ENCODE results near the gene ARSB.

The ARSB gene

DNA sequence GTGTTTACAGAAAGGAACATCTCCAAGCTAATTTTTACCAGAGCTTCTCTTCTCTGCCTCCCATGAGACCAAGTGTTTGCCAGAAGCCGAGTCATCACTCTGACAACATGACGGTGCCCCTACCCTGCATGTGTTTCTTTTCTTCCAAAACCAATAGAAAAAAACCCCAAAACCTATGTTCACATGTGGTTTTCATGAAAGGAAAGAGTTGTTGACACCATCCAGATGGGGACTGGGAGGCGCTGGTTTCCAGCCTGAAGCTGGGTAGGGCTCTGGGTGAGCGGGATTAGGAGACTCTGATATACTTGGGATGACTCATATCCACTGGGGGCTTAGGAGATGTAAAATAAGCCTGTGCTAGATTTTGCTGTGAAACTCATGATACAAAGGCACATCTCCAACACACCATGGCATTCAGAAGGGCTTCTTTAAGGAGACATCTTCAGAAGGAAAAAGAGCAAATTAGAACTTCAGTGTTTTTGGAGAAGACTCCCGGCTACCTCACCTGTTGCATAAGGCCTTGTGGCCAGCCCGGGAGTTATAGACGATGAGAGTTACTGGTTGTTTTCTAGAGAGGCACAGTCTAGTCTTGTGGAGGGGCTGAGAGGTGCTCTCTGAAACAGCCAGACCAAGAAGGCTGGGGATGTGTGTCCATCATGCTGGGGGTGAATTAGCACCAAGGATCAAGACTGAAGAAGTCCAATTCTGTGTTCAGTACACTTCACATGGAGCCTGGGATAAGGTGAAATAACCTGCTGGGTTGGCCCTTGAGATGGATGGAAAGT is 227.6 kb downstream of the ARSB start:
- Histone ChIP-seq H3K4me1 (ENCODE audit: insufficient read depth, low read length) (no peaks in the 10 kb centered on the region), H3K4me3 (ENCODE audit: low read length) (no peak overlapping the region), H2AFZ (ENCODE audit: low read depth, low read length) (no peak overlapping the region), H3K27me3 (ENCODE audit: insufficient read depth, low read length) (no peaks in the 10 kb centered on the region), H3K36me3 (ENCODE audit: insufficient read depth, low read length) (no peaks in the 10 kb centered on the region), H3K9me3 (ENCODE audit: low read length) (no peaks in the 10 kb centered on the region)

GRCh38 chr5:78756858-78757257 is 228.3 kb downstream of the ARSB start:
- Histone ChIP-seq H3K4me3 (ENCODE audit: low read length) (no peak overlapping the region), H3K4me1 (ENCODE audit: insufficient read depth, low read length) (no peaks in the 10 kb centered on the region), H3K9me3 (ENCODE audit: low read length) (no peaks in the 10 kb centered on the region), H2AFZ (ENCODE audit: low read depth, low read length) (no peak overlapping the region), H3K36me3 (ENCODE audit: insufficient read depth, low read length) (no peaks in the 10 kb centered on the region), H3K27me3 (ENCODE audit: insufficient read depth, low read length) (no peaks in the 10 kb centered on the region)

DNA sequence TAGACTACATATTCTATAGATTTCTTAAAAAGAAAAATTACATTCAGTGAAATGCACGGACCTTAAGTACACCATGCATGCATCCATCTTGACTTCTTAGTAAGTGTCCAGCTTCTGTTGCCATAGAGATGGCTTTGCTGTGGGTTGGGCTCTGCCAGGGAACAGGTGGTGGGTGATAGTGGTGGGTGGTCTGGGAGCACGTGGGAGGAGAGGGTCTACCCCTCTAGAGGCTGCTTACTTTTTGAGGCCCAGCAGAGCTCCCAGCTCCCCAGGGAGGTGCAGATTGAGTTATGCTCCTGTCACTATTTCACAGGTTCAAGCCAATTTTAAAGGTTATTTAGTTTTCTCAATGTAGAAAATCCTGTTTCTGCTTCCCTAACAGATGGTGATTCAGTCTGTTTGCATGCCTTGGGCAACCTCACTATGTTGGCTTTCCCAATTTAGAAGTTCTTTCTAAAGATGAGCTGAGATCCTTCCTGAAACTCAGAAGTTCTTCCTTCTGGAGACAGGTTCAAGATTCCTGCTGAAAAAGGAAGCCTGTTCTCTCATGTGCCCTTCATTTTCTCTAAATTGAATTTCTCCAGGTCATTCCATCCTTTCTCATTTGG is 229.2 kb downstream of the ARSB start:
- Histone ChIP-seq H3K4me1 (ENCODE audit: insufficient read depth, low read length) (no peaks in the 10 kb centered on the region), H3K36me3 (ENCODE audit: insufficient read depth, low read length) (no peaks in the 10 kb centered on the region), H3K4me3 (ENCODE audit: low read length) (no peak overlapping the region), H3K27me3 (ENCODE audit: insufficient read depth, low read length) (no peaks in the 10 kb centered on the region), H3K9me3 (ENCODE audit: low read length) (no peaks in the 10 kb centered on the region), H2AFZ (ENCODE audit: low read depth, low read length) (no peak overlapping the region)

- H2AFZ ChIP-seq (ENCODE audit: low read depth, low read length), result no peak overlapping the region
- H3K27me3 ChIP-seq (ENCODE audit: insufficient read depth, low read length), result no peaks in the 10 kb centered on the region
- H3K36me3 ChIP-seq (ENCODE audit: insufficient read depth, low read length), result no peaks in the 10 kb centered on the region
- no peaks in the 10 kb centered on the region for H3K9me3 ChIP-seq (ENCODE audit: low read length)
- no peaks in the 10 kb centered on the region for H3K4me1 ChIP-seq (ENCODE audit: insufficient read depth, low read length)
- no peak overlapping the region for H3K4me3 ChIP-seq (ENCODE audit: low read length)
These were observed 230.5 kb downstream of the ARSB start for GRCh38 chr5:78754655-78755054.

DNA sequence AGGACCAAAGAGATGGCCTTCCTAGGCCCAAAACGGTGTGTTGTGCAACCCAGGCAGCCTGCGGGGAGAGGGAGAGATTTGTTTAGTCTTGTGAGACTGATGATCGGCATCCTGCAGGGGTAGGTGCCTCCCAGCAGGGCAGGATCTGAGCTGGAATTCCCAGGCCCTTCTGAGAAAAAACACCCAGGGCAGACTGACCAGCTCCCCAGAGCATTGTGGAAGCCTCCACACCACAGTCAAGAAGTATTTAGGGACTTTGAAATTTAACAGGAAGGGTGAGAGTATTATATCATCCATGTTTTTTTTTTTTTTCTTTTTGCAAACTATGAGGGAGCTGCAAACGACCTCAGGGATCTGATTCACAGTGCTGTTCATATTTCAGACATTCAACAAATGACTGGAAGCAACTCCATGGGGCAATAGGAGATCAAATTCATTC is 232.0 kb downstream of the ARSB start:
- Histone ChIP-seq H3K4me1 (ENCODE audit: insufficient read depth, low read length) (no peaks in the 10 kb centered on the region), H3K9me3 (ENCODE audit: low read length) (no peaks in the 10 kb centered on the region), H3K27me3 (ENCODE audit: insufficient read depth, low read length) (no peaks in the 10 kb centered on the region), H3K36me3 (ENCODE audit: insufficient read depth, low read length) (no peaks in the 10 kb centered on the region), H2AFZ (ENCODE audit: low read depth, low read length) (no peak overlapping the region), H3K4me3 (ENCODE audit: low read length) (no peak overlapping the region)

- H3K36me3 ChIP-seq (ENCODE audit: insufficient read depth, low read length), result no peaks in the 10 kb centered on the region
- H3K9me3 ChIP-seq (ENCODE audit: low read length), result no peaks in the 10 kb centered on the region
- peaks cover 9% of the 10 kb centered on the region for H3K4me1 ChIP-seq (ENCODE audit: insufficient read depth, low read length)
- no peak overlapping the region for H3K4me3 ChIP-seq (ENCODE audit: low read length)
- no peaks in the 10 kb centered on the region for H3K27me3 ChIP-seq (ENCODE audit: insufficient read depth, low read length)
- no peak overlapping the region for H2AFZ ChIP-seq (ENCODE audit: low read depth, low read length)
These were observed 233.2 kb downstream of the ARSB start for GRCh38 chr5:78751872-78752271.

- Histone ChIP-seq H3K4me1 (ENCODE audit: insufficient read depth, low read length) (peaks cover 25% of the 10 kb centered on the region), H3K4me3 (ENCODE audit: low read length) (no peak overlapping the region), H3K27me3 (ENCODE audit: insufficient read depth, low read length) (no peaks in the 10 kb centered on the region), H3K9me3 (ENCODE audit: low read length) (no peaks in the 10 kb centered on the region), H2AFZ (ENCODE audit: low read depth, low read length) (no peak overlapping the region), H3K36me3 (ENCODE audit: insufficient read depth, low read length) (no peaks in the 10 kb centered on the region)
These were observed 234.8 kb downstream of the ARSB start for GRCh38 chr5:78750281-78750680.

GRCh38 chr5:78747705-78748359 is 237.3 kb downstream of the ARSB start:
- Histone ChIP-seq H3K36me3 (ENCODE audit: insufficient read depth, low read length) (no peaks in the 10 kb centered on the region), H3K4me3 (ENCODE audit: low read length) (no peak overlapping the region), H3K4me1 (ENCODE audit: insufficient read depth, low read length) (peaks cover 37% of the 10 kb centered on the region), H3K9me3 (ENCODE audit: low read length) (no peaks in the 10 kb centered on the region), H3K27me3 (ENCODE audit: insufficient read depth, low read length) (no peaks in the 10 kb centered on the region), H2AFZ (ENCODE audit: low read depth, low read length) (no peak overlapping the region)

DNA sequence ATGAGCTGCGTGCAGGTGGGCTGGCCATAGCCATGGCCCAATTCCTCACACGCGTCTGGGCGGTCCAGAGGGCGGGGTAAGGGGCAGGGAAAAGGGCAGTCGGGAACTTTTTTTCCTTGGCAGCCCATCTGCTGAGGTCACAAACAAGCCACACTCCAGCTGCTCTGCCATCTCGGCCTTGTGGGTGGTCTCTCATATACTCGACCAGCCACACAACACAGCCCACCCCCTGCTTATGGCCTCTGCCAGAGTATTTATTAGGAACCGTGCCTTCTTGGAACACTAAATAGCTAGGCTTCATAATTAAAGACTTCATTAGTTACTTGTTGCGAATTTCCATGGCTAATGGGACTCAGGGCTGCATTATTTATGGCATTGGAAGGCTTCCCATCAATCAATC is 238.1 kb downstream of the ARSB start:
- Histone ChIP-seq H3K4me3 (ENCODE audit: low read length) (no peak overlapping the region), H3K9me3 (ENCODE audit: low read length) (no peaks in the 10 kb centered on the region), H3K27me3 (ENCODE audit: insufficient read depth, low read length) (no peaks in the 10 kb centered on the region), H2AFZ (ENCODE audit: low read depth, low read length) (no peak overlapping the region), H3K4me1 (ENCODE audit: insufficient read depth, low read length) (peaks cover 37% of the 10 kb centered on the region), H3K36me3 (ENCODE audit: insufficient read depth, low read length) (no peaks in the 10 kb centered on the region)

DNA sequence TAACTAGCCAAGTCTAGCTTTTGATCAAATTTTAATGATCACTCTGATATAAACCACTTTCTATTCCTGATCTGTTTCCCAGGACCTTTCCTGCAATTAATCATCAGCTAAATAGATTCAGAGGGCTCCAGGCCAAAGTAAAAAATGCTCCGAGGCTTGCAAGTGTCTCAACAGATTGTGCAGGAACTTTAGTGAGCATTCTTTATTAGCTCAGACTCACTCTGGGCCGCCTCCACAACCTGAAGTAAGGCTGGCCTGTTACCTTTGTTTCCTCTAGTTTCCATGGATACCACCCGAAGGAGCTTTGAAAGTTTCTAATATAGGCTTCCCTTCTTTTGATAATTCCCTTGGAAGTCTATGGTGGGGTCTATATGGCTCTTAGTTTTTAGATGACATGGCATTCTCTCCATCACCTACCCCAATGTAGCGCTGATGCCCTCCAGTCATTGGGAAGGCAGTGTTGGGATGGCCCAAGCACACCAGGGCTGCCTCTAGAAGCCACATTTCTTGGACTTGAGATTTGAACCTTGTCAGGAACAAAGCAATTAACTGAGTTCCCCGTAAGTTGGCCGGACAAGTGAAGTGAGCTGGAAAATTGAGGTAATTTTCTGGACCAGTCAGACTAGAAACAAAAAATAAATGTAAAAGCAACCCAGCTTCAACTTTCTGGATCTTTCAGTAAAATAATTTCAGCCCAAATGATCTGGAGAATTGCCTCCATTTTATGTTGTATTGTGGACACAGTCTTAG is 238.9 kb downstream of the ARSB start:
- H3K36me3 ChIP-seq (ENCODE audit: insufficient read depth, low read length), result no peaks in the 10 kb centered on the region
- H3K4me1 ChIP-seq (ENCODE audit: insufficient read depth, low read length), result peaks cover 37% of the 10 kb centered on the region
- no peak overlapping the region for H3K4me3 ChIP-seq (ENCODE audit: low read length)
- H3K27me3 ChIP-seq (ENCODE audit: insufficient read depth, low read length), result no peaks in the 10 kb centered on the region
- no peaks in the 10 kb centered on the region for H3K9me3 ChIP-seq (ENCODE audit: low read length)
- H2AFZ ChIP-seq (ENCODE audit: low read depth, low read length), result no peak overlapping the region

- Histone ChIP-seq H2AFZ (ENCODE audit: low read depth, low read length) (no peak overlapping the region), H3K27me3 (ENCODE audit: insufficient read depth, low read length) (no peaks in the 10 kb centered on the region), H3K9me3 (ENCODE audit: low read length) (no peaks in the 10 kb centered on the region), H3K4me3 (ENCODE audit: low read length) (no peak overlapping the region), H3K4me1 (ENCODE audit: insufficient read depth, low read length) (peaks cover 37% of the 10 kb centered on the region), H3K36me3 (ENCODE audit: insufficient read depth, low read length) (no peaks in the 10 kb centered on the region)
These were observed 240.1 kb downstream of the ARSB start for GRCh38 chr5:78744951-78745534.

GRCh38 chr5:78741019-78741418 is 244.1 kb downstream of the ARSB start:
- Histone ChIP-seq H3K27me3 (ENCODE audit: insufficient read depth, low read length) (no peaks in the 10 kb centered on the region), H3K4me3 (ENCODE audit: low read length) (no peak overlapping the region)

More at GRCh38 chr5:78741019-78741418, 244.1 kb downstream of the ARSB start:
- H2AFZ ChIP-seq (ENCODE audit: low read depth, low read length), result no peak overlapping the region
- peaks cover 20% of the 10 kb centered on the region for H3K4me1 ChIP-seq (ENCODE audit: insufficient read depth, low read length)
- no peaks in the 10 kb centered on the region for H3K9me3 ChIP-seq (ENCODE audit: low read length)
- H3K36me3 ChIP-seq (ENCODE audit: insufficient read depth, low read length), result no peaks in the 10 kb centered on the region
